HG03060 (cell line): ENCODE results near the gene TNS3.

Experiments
- ATAC-seq: cut with Tn5 transposase; IDR thresholded peaks from one replicate; pipeline ENCODE4 v1.9.1; 2021; ENCODE audit warnings: low read depth, moderate number of reproducible peaks; ENCODE audit not compliant: unreplicated experiment

Gene TNS3

GRCh38 chr7:47358357-47358756 lies 223.6 kb downstream of the TNS3 start:
- ATAC-seq: no peak

GRCh38 chr7:47357863-47358262 lies 224.0 kb downstream of the TNS3 start:
- no peak for ATAC-seq

DNA sequence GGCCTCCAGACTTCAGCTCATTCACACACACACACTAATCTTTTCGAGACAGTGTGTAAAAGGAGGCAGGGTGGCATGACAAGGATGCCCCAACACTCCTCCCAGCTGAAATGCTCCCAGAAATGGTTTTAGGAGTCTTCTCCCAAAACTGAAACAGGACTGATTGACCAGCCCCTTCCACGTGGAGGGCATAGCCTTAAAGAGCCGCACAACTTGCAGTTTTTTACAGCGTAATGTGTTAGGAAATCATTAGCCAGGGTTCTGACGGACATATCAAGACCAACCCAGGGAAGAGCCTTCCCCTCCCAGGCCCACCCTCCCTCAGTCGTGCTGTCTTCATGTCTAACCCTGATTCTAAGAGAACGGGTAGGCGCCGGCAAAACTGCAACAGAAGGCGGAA lies 224.6 kb downstream of the TNS3 start:
- ATAC-seq: no peak

DNA sequence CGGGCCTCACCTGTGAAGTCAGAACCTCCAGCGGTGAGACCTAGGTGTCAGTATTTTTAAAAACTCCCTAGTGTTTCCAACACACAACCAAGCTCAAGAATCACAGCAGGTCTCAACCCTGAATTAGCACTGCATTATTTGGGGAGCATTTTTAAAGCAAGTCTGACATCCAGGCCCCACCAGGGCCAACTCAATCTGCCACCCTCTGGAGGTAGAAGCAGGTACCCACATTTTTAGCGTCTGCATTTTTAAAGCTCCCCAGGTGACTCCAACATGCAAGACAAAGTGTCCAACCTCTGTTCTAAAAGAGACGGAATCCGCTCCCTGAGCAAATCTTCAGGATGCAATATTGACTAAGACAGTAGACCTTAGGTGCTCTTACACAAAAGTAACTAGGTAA lies 225.7 kb downstream of the TNS3 start:
- ATAC-seq: no peak

DNA sequence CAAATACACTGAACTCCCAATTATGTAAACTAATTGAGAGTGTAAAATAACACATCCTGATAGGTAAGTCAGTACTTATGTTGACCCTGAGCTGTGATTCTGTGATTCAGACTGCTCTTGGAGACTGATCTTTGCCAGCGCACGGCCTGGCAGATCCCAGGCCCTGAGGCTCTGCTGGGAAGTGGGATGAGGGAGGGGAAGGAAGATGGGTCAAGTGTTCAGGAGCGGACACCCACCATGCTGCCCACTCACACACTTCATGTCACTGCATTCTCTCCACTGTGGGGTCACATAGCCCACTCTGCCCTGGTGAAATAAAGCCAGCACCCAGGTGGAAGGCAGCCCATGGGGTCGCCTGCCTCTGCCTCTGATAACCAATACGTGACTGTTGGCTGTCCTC lies 226.2 kb downstream of the TNS3 start:
- no peak for ATAC-seq

- ATAC-seq: no peak
Observed at GRCh38 chr7:47354831-47355541, 226.9 kb downstream of the TNS3 start.

DNA sequence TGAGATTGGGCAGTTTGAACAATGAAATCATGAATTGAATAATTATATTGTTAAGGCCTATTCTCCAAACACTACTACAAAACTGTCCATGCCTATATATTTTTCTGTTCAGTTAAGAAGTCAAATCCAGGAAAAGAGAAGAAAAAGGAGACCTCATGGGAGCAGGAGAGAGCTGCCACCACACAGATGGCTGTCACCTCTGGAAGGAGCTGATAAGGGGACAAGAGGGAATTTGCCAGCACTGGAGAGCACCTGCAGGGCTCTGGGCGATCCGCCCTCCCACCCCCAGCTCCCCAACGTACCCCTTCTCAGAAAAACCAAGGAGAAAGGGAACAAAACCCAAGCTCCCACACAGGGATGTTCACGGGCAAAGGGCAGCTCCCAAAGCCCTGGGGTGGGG lies 227.8 kb downstream of the TNS3 start:
- no peak for ATAC-seq

DNA sequence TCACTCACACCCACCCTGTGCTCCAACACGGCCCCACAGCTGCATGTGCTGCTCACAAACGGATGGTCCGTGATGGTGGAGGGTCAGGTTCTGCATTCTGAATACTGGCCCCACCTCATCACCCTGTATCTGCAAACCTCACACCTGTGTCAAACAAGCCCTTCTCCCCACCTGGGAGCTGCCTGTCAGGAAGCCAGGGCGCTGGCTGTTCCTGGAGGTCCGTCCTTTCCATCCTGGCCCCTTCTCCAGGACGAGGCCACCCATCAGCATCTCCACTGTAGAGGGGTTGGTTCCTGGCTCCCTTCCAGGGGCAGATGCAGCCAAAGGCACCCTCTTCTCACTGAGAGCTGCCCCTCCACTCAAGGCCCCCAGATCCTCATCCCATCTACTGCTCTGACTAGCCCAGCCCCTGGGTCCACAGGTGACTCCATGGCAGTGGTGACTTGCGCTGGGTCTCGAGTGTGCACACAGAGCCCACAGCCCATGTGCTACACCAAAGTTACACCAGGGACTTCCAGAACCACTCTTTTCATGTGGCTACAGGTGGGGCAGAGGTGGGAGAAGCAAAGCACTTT lies 229.4 kb downstream of the TNS3 start:
- ATAC-seq: no peak

DNA sequence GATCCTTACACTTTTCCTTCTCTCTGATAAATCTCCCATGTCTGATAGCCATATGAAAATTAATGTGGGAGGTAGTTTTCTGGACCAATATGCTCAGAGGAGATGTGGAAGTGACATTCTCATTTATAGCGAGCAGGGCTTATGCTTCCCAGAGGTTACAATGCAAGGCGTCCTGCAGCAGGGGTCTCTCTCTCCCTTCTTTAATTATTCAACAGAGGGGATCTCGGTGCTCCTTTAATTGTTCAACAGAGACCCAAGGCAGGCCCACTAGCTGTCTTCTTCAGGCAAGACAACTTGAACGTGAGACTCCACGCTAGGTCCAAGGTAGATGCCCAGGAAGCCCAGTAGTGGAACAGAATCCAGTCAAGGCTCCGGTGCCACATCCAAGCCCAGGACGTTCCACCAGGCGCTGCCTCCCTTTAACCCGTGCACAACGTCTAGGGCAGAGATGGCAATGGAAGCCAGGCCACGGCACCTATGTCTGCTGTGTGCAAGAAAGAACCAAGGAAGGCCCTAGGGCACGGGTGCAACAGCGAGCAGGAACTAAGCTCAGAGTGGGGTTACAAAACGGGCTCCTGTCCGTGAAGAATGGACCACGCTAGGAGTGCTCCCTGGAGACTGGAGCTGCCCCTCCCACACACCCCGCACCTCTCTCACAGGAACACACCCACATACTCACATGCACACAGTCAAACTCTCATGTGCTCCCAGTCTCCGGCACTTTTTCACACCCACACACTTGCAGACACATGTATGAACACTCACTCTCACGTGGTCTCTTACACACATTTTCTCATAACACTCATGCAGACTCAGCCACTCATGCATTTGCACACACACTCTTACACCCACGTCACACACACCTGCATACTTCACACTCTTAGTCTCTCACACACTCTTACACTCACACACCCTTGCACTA lies 230.4 kb downstream of the TNS3 start:
- no peak for ATAC-seq

DNA sequence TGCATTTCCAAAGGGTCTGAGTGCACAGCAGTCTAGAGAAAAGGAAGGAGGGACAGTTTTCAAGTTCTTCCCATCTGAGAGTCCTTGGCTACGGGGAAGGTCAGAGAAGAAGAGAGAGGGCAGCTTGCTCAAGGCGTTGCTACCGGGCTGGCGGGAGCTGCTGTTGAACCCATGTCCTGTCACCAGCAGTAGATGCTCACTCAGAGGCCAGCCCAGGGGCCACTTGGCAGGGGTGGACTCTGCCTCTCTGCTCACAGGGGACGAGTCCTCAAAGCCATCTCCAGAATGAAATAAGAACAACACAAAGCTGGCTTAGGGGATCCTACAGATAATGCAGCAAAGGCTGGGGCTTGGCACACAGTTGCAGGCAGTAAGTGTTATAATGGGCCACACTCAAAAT lies 231.5 kb downstream of the TNS3 start:
- no peak for ATAC-seq

- no peak for ATAC-seq
Observed at GRCh38 chr7:47349401-47349800, 232.5 kb downstream of the TNS3 start.

GRCh38 chr7:47347816-47348385 lies 234.0 kb downstream of the TNS3 start:
- ATAC-seq: no peak

- no peak for ATAC-seq
Observed at GRCh38 chr7:47347346-47347745, 234.6 kb downstream of the TNS3 start.

GRCh38 chr7:47346377-47346914 lies 235.5 kb downstream of the TNS3 start:
- no peak for ATAC-seq

DNA sequence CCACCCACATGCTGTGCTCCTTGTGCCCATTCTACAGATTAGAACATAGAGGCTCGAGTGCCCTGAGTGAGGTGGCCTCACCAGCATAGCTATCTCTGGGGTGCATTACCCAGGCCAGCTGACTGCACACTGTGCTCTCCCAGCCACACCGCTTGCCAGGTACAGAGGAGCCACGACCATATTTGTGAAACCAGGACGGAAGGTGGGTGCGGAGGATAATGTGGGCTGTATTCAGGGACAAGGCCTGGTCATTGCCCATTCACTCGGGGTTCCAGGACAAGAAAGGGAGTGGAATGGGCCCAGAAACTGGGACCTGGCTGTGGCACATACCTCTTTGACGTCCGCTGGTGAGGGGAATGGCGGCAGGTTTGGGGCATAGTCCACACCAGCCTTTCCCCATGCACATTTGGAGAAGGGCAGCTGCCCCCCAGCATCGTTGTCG lies 236.0 kb downstream of the TNS3 start:
- no peak for ATAC-seq

- ATAC-seq: no peak
Observed at GRCh38 chr7:47344171-47344955, 237.5 kb downstream of the TNS3 start.

- ATAC-seq: no peak
Observed at GRCh38 chr7:47343061-47343455, 238.9 kb downstream of the TNS3 start.

DNA sequence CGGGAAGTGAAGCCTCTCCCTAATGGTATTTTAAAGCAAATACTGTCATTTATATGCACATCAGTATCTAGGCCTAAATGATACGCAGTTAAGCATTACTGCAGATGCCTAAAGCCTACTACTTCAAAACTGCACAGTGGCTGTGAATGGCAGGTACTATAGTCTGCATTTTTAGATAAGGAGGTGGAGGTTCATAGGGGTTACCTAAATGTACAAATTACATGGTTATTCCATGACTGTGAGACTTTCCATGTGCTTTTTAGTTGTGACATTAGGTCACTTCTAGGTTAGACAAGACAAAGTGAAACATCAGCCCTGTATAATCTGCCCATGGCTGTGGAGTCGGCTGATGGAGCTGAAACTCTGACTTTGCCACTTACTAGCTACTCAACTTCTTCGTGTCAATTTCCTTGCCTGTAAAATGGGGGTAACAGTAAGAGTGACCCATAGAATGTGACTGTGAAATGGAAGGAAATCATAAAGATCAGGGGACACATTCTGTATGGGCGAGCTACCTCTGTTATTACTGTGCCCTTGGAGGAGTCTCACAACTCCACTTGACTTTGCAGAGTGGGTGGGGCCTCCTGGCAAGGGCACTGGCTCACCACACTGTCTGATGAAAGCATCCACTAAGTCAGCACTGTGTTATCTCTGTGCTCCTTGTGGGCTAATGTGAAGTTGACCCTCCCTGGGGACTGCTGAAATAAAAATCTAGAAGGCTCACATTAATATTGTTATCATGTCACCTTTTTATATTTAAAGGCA lies 239.4 kb downstream of the TNS3 start:
- no peak for ATAC-seq

DNA sequence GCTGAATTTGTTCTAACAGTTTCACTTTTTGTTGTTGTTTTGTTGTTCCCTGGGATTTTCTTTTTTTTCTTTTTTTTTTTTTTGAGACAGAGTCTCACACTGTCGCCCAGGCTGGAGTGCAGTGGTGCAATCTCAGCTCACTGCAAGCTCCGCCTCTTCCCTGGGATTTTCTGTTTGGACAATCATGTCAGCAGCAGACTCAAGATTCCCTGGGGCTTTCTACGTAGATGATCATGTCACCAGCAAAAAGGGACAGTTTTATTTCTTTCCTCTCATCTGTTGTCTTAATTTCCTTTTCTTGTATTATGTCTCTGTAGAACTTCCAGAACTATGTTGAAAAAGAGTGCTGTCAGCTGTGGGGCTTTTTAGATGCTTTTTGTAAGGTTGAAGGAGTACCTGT lies 241.4 kb downstream of the TNS3 start:
- no peak for ATAC-seq
